ENCODE measurements around the gene DPP6. TPM values are rescaled to one million over a fixed set of nuclear protein-coding genes. Genes with fewer than 3 reads are reported as not detected.

Gene DPP6
- total RNA-seq, 1 donor from 2014 or later = 1.4 TPM

GRCh38 chr7:154698726-154699291, 646.6 kb downstream of the DPP6 start:
- Mint-ChIP-seq H3K27ac (ENCODE audit: unreplicated experiment) (no peak overlapping the region), H3K27me3 (ENCODE audit: unreplicated experiment) (no peaks in the 10 kb centered on the region), H3K4me1 (ENCODE audit: unreplicated experiment) (no peaks in the 10 kb centered on the region), H3K36me3 (ENCODE audit: low read depth, unreplicated experiment) (no peaks in the 10 kb centered on the region), H3K4me3 (ENCODE audit: unreplicated experiment) (no peak overlapping the region), H3K9me3 (ENCODE audit: unreplicated experiment) (peaks cover 9% of the 10 kb centered on the region)
- peak; percentile 49 for DNase-seq (ENCODE audit: low spot score)
- TF ChIP-seq CTCF (IDR thresholded peaks at IDR 0.05; ENCODE audit: unreplicated experiment) = peak; percentile 66

GRCh38 chr7:154699417-154699816, 647.2 kb downstream of the DPP6 start:
- no peaks in the 10 kb centered on the region for H3K36me3 Mint-ChIP-seq (ENCODE audit: low read depth, unreplicated experiment)
- no peak overlapping the region for H3K27ac Mint-ChIP-seq (ENCODE audit: unreplicated experiment)
- H3K9me3 Mint-ChIP-seq (ENCODE audit: unreplicated experiment) = peaks cover 9% of the 10 kb centered on the region

GRCh38 chr7:154709840-154710520, 657.8 kb downstream of the DPP6 start:
- H3K27ac Mint-ChIP-seq (ENCODE audit: unreplicated experiment) = no peak overlapping the region
- no peaks in the 10 kb centered on the region for H3K4me1 Mint-ChIP-seq (ENCODE audit: unreplicated experiment)
- no peak for DNase-seq (ENCODE audit: low spot score)
- H3K9me3 Mint-ChIP-seq (ENCODE audit: unreplicated experiment) = peaks cover 6% of the 10 kb centered on the region
- H3K36me3 Mint-ChIP-seq (ENCODE audit: low read depth, unreplicated experiment) = no peaks in the 10 kb centered on the region
- peaks cover 5% of the 10 kb centered on the region for H3K27me3 Mint-ChIP-seq (ENCODE audit: unreplicated experiment)
- no peak overlapping the region for H3K4me3 Mint-ChIP-seq (ENCODE audit: unreplicated experiment)
- TF ChIP-seq CTCF (IDR thresholded peaks at IDR 0.05; ENCODE audit: unreplicated experiment) = no peak

More at GRCh38 chr7:154699417-154699816, 647.2 kb downstream of the DPP6 start:
- TF ChIP-seq CTCF (IDR thresholded peaks at IDR 0.05; ENCODE audit: unreplicated experiment) = no peak
- no peak overlapping the region for H3K4me3 Mint-ChIP-seq (ENCODE audit: unreplicated experiment)
- no peaks in the 10 kb centered on the region for H3K4me1 Mint-ChIP-seq (ENCODE audit: unreplicated experiment)
- H3K27me3 Mint-ChIP-seq (ENCODE audit: unreplicated experiment) = no peaks in the 10 kb centered on the region
- DNase-seq (ENCODE audit: low spot score) = no peak

GRCh38 chr7:154720016-154720415, 667.8 kb downstream of the DPP6 start:
- Mint-ChIP-seq H3K27me3 (ENCODE audit: unreplicated experiment) (peaks cover 3% of the 10 kb centered on the region), H3K4me3 (ENCODE audit: unreplicated experiment) (no peak overlapping the region), H3K36me3 (ENCODE audit: low read depth, unreplicated experiment) (peaks cover 5% of the 10 kb centered on the region), H3K27ac (ENCODE audit: unreplicated experiment) (no peak overlapping the region), H3K9me3 (ENCODE audit: unreplicated experiment) (peaks cover 8% of the 10 kb centered on the region), H3K4me1 (ENCODE audit: unreplicated experiment) (no peaks in the 10 kb centered on the region)
- DNase-seq (ENCODE audit: low spot score) = no peak
- TF ChIP-seq CTCF (IDR thresholded peaks at IDR 0.05; ENCODE audit: unreplicated experiment) = no peak

- Mint-ChIP-seq H3K9me3 (ENCODE audit: unreplicated experiment) (peaks cover 15% of the 10 kb centered on the region), H3K36me3 (ENCODE audit: low read depth, unreplicated experiment) (peaks cover under 1% of the 10 kb centered on the region), H3K27me3 (ENCODE audit: unreplicated experiment) (peaks cover 3% of the 10 kb centered on the region), H3K4me1 (ENCODE audit: unreplicated experiment) (no peaks in the 10 kb centered on the region), H3K27ac (ENCODE audit: unreplicated experiment) (no peak overlapping the region), H3K4me3 (ENCODE audit: unreplicated experiment) (no peak overlapping the region)
- DNase-seq (ENCODE audit: low spot score) = no peak
- TF ChIP-seq CTCF (IDR thresholded peaks at IDR 0.05; ENCODE audit: unreplicated experiment) = no peak
These were observed 668.9 kb downstream of the DPP6 start for GRCh38 chr7:154721086-154721485.
